Heart left ventricle (tissue), 16 donors: ENCODE measurements around the gene SMC5. TPM values are rescaled to one million over a fixed set of nuclear protein-coding genes. Genes with fewer than 3 reads are reported as not detected.

Experiments used
- ATAC-seq, 4 donors: fragments of 200-7000 bp; cut with Tn5 transposase; one replicate each; pipeline ENCODE4 v1.9.1; 2020 to 2022; ENCODE audit warnings: moderate library complexity in 4 of 4, mild to moderate bottlenecking in 3 of 4, moderate number of reproducible peaks in 1 of 4
- DNase-seq, 5 donors: peaks; one replicate each; pipeline ENCODE4 v3.0.0-alpha.2; 2020
- H3K27ac ChIP-seq, 12 donors: fragments of 200-600 bp; sonication (generic) in 4 of 12; one replicate each; pipeline versions ENCODE4 v1.5.0 to v1.8.0; 2016 to 2022; ENCODE audit warnings: mild to moderate bottlenecking in 2 of 12
- H3K27me3 ChIP-seq, 9 donors: fragments of 200-600 bp; sonication (generic) in 2 of 9; one replicate each; pipeline versions ENCODE4 v1.5.1 to v1.8.0; 2016 to 2022; ENCODE audit warnings: mild to moderate bottlenecking in 3 of 9
- H3K36me3 ChIP-seq, 9 donors: fragments of 200-600 bp; sonication (generic) in 2 of 9; one replicate each; pipeline versions ENCODE4 v1.5.0 to v1.8.0; 2018 to 2022; ENCODE audit warnings: mild to moderate bottlenecking in 2 of 9
- H3K4me1 ChIP-seq, 12 donors: fragments of 200-600 bp; sonication (generic) in 4 of 12; one replicate each; pipeline versions ENCODE4 v1.5.0 to v1.8.0; 2016 to 2022; ENCODE audit warnings: mild to moderate bottlenecking in 3 of 12
- H3K4me3 ChIP-seq, 12 donors: fragments of 200-600 bp; sonication (generic) in 4 of 12; one replicate each; pipeline versions ENCODE4 v1.5.0 to v1.8.0; 2017 to 2022; ENCODE audit warnings: mild to moderate bottlenecking in 9 of 12, moderate library complexity in 4 of 12
- H3K9me3 ChIP-seq, 12 donors: fragments of 200-600 bp; sonication (generic) in 4 of 12; one replicate each; pipeline versions ENCODE4 v1.5.0 to v1.8.0; 2016 to 2022; ENCODE audit warnings: mild to moderate bottlenecking in 1 of 12
- POLR2A ChIP-seq, 2 donors: fragments of 450-650 bp; IDR thresholded peaks; one replicate each; pipeline ENCODE4 v1.6.1; 2017; ENCODE audit warnings: antibody characterized with exemption in 2 of 2, mild to moderate bottlenecking in 2 of 2, moderate library complexity in 2 of 2
- WGBS, 4 donors: extraction: QIAGEN DNeasy Blood & Tissue Kit in 2 of 4; methylation state at CpG; one replicate each; pipeline versions ENCODE4 v1.1.5 to v1.1.7; 2013 to 2018; 5-methylcytosine and 5-hydroxymethylcytosine counted together
- intact Hi-C, 10 donors: fragments of 100-400 bp; cut with DNase I; formaldehyde crosslinking; loops; one replicate each; pipeline versions ENCODE4 v1.11.1 to v1.14.2; 2022
- polyA plus RNA-seq, 2 donors: library from polyadenylated mRNA; stranded (reverse); fragments of 200-250 nt; gene quantifications; one replicate each; pipeline ENCODE4 v1.2.3, GENCODE V29; 2013
- total RNA-seq, 9 donors: library from RNA; depleted of rRNA in 2 of 9; stranded (reverse); fragments of >200 nt in 2 of 9; fragmentation: NEBNext Ultra II Directional in 3 of 9; extraction: Animal tissue kit (Norgen Biotek cat#: 25700) in 3 of 9; gene quantifications; one replicate each; pipeline versions ENCODE4 v1.1.0 to v1.2.4, GENCODE V29; 2016 to 2023
- TF ChIP-seq, protein P1 (sequence below), 12 donors: fragments of 200-600 bp; sonication (generic) in 4 of 12; IDR thresholded peaks; one replicate each; pipeline versions ENCODE4 v1.5.0 to v1.8.0; 2018 to 2022; ENCODE audit warnings: antibody characterized with exemption in 12 of 12, mild to moderate bottlenecking in 5 of 12
- donor health status: ischemic (EF 13 %, LVEDD 7.1; RV severe dilation, severe dysfunction).
- donor health status: healthy with polysubstance abuse.
- donor health status: DM: no; HTN: yes; CAD: no.
- donor health status: DM: no; HTN: no; CAD: no.
- donor health status: ischemic (EF 25% LVEDD 6.9; RV normal size, moderate dysfunction).
- donor health status: ischemic (EF 25% LVEDD 5.7; RV mildly dilated, moderate dysfunction).
- donor health status: healthy.
- donor health status: DM: yes; HTN: yes; CAD: no.
- donor health status: ischemic (EF 35%, LVEDD 5.7; RV mildly dilated, moderate dysfunction).
- donor health status: nonischemic (EF 11% LVEDD 7.7; RV severe dilation, severe dysfunction).
- donor health status: DM: yes; HTN: yes; CAD: no.
- donor health status: PGD.
- donor health status: ischemic (EF 29% LVEDD 5.4; RV normal size, mild dysfunction).
- donor health status: nonischemic (EF 23%, LVEDD 6.1; RV moderate dilation, normal function).

Gene SMC5
- total and polyA plus RNA-seq, 11 donors: 6.8 to 14.6 (median 11.0) TPM

DNA sequence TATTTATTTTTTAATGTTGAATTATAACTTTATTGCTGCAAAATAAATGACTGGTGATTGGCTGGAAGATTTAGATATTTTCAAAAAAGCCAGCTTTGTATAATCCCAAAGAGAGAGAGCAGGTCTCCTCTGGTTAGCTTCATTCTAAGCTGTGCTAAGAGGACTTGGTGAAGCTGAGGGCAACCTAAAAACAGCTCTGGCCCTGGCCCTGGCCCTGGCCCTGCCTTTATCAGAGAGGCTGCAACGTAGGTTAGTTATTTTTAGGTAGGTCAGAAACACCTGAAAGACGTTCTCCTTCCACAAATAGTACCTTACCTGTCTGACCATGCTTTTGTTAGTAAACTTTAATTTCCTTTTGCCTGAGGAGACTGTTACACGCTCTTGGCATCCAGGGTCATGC, 97.0 kb downstream of the SMC5 start:
- Histone ChIP-seq H3K4me3 (no peak overlapping the region), H3K36me3 (peaks cover 0 to 31% (median 8%) of the 10 kb centered on the region in 9 donors), H3K4me1 (peaks cover 0 to 15% (median 10%) of the 10 kb centered on the region in 12 donors), H3K27me3 (no peaks in the 10 kb centered on the region), H3K9me3 (no peaks in the 10 kb centered on the region), H3K27ac (peak overlapping the region in 4 of 12 donors; percentile 4 to 38 (median 24))
- intact Hi-C loops: loop anchor here in 6 of 10 donors (5.0 to 10.0 kb wide), 6 partner anchors 36 to 136 kb away; no protein-coding TSS in a partner anchor
- no peak for TF ChIP-seq POLR2A (IDR thresholded peaks at IDR 0.05)
- TF ChIP-seq, protein P1, sequence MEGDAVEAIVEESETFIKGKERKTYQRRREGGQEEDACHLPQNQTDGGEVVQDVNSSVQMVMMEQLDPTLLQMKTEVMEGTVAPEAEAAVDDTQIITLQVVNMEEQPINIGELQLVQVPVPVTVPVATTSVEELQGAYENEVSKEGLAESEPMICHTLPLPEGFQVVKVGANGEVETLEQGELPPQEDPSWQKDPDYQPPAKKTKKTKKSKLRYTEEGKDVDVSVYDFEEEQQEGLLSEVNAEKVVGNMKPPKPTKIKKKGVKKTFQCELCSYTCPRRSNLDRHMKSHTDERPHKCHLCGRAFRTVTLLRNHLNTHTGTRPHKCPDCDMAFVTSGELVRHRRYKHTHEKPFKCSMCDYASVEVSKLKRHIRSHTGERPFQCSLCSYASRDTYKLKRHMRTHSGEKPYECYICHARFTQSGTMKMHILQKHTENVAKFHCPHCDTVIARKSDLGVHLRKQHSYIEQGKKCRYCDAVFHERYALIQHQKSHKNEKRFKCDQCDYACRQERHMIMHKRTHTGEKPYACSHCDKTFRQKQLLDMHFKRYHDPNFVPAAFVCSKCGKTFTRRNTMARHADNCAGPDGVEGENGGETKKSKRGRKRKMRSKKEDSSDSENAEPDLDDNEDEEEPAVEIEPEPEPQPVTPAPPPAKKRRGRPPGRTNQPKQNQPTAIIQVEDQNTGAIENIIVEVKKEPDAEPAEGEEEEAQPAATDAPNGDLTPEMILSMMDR (IDR thresholded peaks at IDR 0.05): no peak
- DNase-seq (peak in 1 of 5 donors; percentile 46), ATAC-seq (peak; percentile 59 to 92 (median 84))
- 64 to 69% (median 65%) methylated on average over 3 of the region's 3 CpGs for WGBS, 4 donors

DNA sequence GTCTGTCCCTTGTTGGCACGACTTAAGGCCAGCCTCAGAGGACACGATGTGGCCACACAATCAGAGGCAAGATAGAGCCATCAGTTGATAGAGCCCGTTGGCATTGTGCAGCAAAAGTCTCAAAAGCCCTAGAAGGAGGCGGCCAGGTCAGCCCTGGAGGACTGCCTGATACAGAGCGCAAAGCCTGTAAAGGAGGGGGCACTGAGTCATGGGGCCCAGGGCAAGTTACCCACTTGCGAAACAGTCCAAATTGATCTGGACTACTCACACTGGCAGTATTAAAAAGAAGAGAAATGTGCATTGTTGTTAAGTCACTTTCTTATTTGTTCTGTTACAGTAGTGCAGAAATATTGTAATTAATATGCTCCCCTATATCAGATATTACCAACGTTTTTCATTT, 104.2 kb downstream of the SMC5 start:
- H3K4me3 ChIP-seq: no peak overlapping the region
- TF ChIP-seq, protein P1 (IDR thresholded peaks at IDR 0.05): no peak
- no peak for TF ChIP-seq POLR2A (IDR thresholded peaks at IDR 0.05)
- H3K27ac ChIP-seq: no peak overlapping the region
- peaks cover 0 to 6% (median 0%) of the 10 kb centered on the region in 9 donors for H3K36me3 ChIP-seq
- 84 to 92% (median 86%) methylated on average over 7 of the region's 7 CpGs for WGBS, 4 donors
- no peaks in the 10 kb centered on the region for H3K9me3 ChIP-seq
- ATAC-seq: no peak
- DNase-seq: no peak
- no peaks in the 10 kb centered on the region for H3K27me3 ChIP-seq
- H3K4me1 ChIP-seq: no peaks in the 10 kb centered on the region
- intact Hi-C loops: no loop called here

GRCh38 chr9:70363760-70364159, 105.0 kb downstream of the SMC5 start:
- Histone ChIP-seq H3K27ac (no peak overlapping the region), H3K36me3 (peaks cover 0 to under 1% (median 0%) of the 10 kb centered on the region in 9 donors), H3K9me3 (no peaks in the 10 kb centered on the region), H3K4me1 (no peaks in the 10 kb centered on the region), H3K4me3 (no peak overlapping the region), H3K27me3 (no peaks in the 10 kb centered on the region)
- 97 to 99% (median 99%) methylated on average over 7 of the region's 7 CpGs for WGBS, 4 donors
- no peak for TF ChIP-seq POLR2A (IDR thresholded peaks at IDR 0.05)
- TF ChIP-seq, protein P1 (IDR thresholded peaks at IDR 0.05): no peak
- ATAC-seq: no peak
- intact Hi-C loops: no loop called here
- no peak for DNase-seq

DNA sequence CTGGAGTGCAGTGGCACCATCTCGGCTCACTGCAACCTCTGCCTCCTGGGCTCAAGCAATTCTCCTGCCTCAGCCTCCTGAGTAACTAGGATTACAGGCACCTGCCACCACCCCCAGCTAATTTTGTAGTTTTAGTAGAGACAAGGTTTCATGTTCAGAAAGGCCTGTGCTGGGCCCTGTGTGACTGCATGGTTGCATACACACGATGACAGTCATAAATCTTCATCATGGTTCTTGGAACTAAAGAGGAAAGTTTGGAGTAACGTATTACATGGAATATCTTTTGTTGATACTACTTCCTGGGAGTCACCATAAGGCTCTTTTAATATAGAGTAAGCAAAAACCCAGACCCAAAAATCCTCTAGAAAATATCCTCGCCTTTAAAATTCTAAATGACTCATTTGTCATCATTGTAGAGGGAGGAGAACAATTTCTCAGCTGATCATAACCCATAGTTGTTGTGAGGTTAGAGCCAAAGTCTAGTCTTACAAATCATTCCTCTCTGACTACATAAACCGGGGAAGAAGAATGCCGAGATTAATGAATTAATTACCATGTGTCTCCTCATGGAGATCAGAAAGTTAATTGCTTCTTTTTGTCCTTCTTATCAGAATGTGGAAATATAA, 108.6 kb downstream of the SMC5 start:
- no peak overlapping the region for H3K4me3 ChIP-seq
- no peaks in the 10 kb centered on the region for H3K4me1 ChIP-seq
- no peak for ATAC-seq
- no peak for TF ChIP-seq POLR2A (IDR thresholded peaks at IDR 0.05)
- TF ChIP-seq, protein P1 (IDR thresholded peaks at IDR 0.05): no peak
- H3K27me3 ChIP-seq: no peaks in the 10 kb centered on the region
- H3K27ac ChIP-seq: no peak overlapping the region
- no peaks in the 10 kb centered on the region for H3K9me3 ChIP-seq
- intact Hi-C loops: no loop called here
- no peak for DNase-seq
- no peaks in the 10 kb centered on the region for H3K36me3 ChIP-seq
- WGBS, 4 donors: 86 to 96% (median 92%) methylated on average over 6 of the region's 6 CpGs
